Activated naive CD8-positive, alpha-beta T cell (primary cell): ENCODE measurements around the gene KMT5C.

Source experiments
- H3K27ac Mint-ChIP-seq: one replicate; pipeline ENCODE4 v1.8.0; 2021; ENCODE audit warnings: mixed read lengths
- H3K27me3 Mint-ChIP-seq: one replicate; pipeline ENCODE4 v1.8.0; 2021; ENCODE audit warnings: mixed read lengths
- H3K36me3 Mint-ChIP-seq: one replicate; pipeline ENCODE4 v1.8.0; 2021; ENCODE audit warnings: mixed read lengths
- H3K4me1 Mint-ChIP-seq: one replicate; pipeline ENCODE4 v1.8.0; 2021; ENCODE audit warnings: low read depth, mixed read lengths
- H3K4me3 Mint-ChIP-seq: one replicate; pipeline ENCODE4 v1.8.0; 2021; ENCODE audit warnings: mild to moderate bottlenecking, mixed read lengths
- H3K9me3 Mint-ChIP-seq: one replicate; pipeline ENCODE4 v1.8.0; 2021; ENCODE audit warnings: low read depth, mixed read lengths

KMT5C gene

GRCh38 chr19:55365245-55365644 lies 25.6 kb downstream of the KMT5C start:
- Mint-ChIP-seq H3K4me3 (no peak overlapping the region), H3K9me3 (no peaks in the 10 kb centered on the region), H3K27ac (no peak overlapping the region), H3K4me1 (peaks cover 4% of the 10 kb centered on the region), H3K36me3 (no peaks in the 10 kb centered on the region), H3K27me3 (peaks cover 2% of the 10 kb centered on the region)

- H3K27me3 Mint-ChIP-seq = peaks cover 6% of the 10 kb centered on the region
- no peak overlapping the region for H3K27ac Mint-ChIP-seq
- no peaks in the 10 kb centered on the region for H3K9me3 Mint-ChIP-seq
- H3K4me3 Mint-ChIP-seq = no peak overlapping the region
- peaks cover 2% of the 10 kb centered on the region for H3K36me3 Mint-ChIP-seq
- peaks cover 9% of the 10 kb centered on the region for H3K4me1 Mint-ChIP-seq
These were observed 26.3 kb downstream of the KMT5C start for GRCh38 chr19:55365964-55366363.

- no peak overlapping the region for H3K27ac Mint-ChIP-seq
- H3K36me3 Mint-ChIP-seq = peaks cover 2% of the 10 kb centered on the region
- no peaks in the 10 kb centered on the region for H3K9me3 Mint-ChIP-seq
- H3K4me3 Mint-ChIP-seq = no peak overlapping the region
- H3K4me1 Mint-ChIP-seq = peaks cover 9% of the 10 kb centered on the region
- H3K27me3 Mint-ChIP-seq = peaks cover 10% of the 10 kb centered on the region
These were observed 27.1 kb downstream of the KMT5C start for GRCh38 chr19:55366790-55367189.

- Mint-ChIP-seq H3K4me3 (no peak overlapping the region), H3K27ac (no peak overlapping the region), H3K27me3 (peaks cover 14% of the 10 kb centered on the region), H3K36me3 (peaks cover 2% of the 10 kb centered on the region), H3K4me1 (peaks cover 12% of the 10 kb centered on the region), H3K9me3 (no peaks in the 10 kb centered on the region)
These were observed 28.4 kb downstream of the KMT5C start for GRCh38 chr19:55368106-55368505.

GRCh38 chr19:55368701-55369563 lies 29.3 kb downstream of the KMT5C start:
- Mint-ChIP-seq H3K4me3 (peak overlapping the region; percentile 5), H3K36me3 (peaks cover 2% of the 10 kb centered on the region), H3K27me3 (peaks cover 18% of the 10 kb centered on the region), H3K4me1 (peaks cover 16% of the 10 kb centered on the region), H3K27ac (no peak overlapping the region), H3K9me3 (no peaks in the 10 kb centered on the region)

- Mint-ChIP-seq H3K27ac (no peak overlapping the region), H3K27me3 (peaks cover 18% of the 10 kb centered on the region), H3K4me1 (peaks cover 16% of the 10 kb centered on the region), H3K9me3 (no peaks in the 10 kb centered on the region), H3K4me3 (peak overlapping the region; percentile 79), H3K36me3 (peaks cover 2% of the 10 kb centered on the region)
These were observed 30.1 kb downstream of the KMT5C start for GRCh38 chr19:55369653-55370304.

- H3K9me3 Mint-ChIP-seq = no peaks in the 10 kb centered on the region
- H3K27me3 Mint-ChIP-seq = peaks cover 18% of the 10 kb centered on the region
- peak within 1 kb of the TSS; percentile 79 for H3K4me3 Mint-ChIP-seq
- H3K27ac Mint-ChIP-seq = no peak within 1 kb of the TSS
- H3K4me1 Mint-ChIP-seq = peaks cover 16% of the 10 kb centered on the region
- H3K36me3 Mint-ChIP-seq = peaks cover 2% of the 10 kb centered on the region
These were observed 30.8 kb downstream of the KMT5C start, which contains the start of gene IL11 for GRCh38 chr19:55370305-55370988. Gene IL11, minus strand, starts transcription at chr19:55370463. Its CDS starts 153 bp downstream, at chr19:55370310.

- Mint-ChIP-seq H3K27ac (no peak overlapping the region), H3K36me3 (peaks cover 2% of the 10 kb centered on the region)
These were observed 32.8 kb downstream of the KMT5C start for GRCh38 chr19:55372316-55373081.

GRCh38 chr19:55373306-55373992 lies 33.8 kb downstream of the KMT5C start:
- H3K27me3 Mint-ChIP-seq = peaks cover 18% of the 10 kb centered on the region

More at GRCh38 chr19:55372316-55373081, 32.8 kb downstream of the KMT5C start:
- Mint-ChIP-seq H3K4me3 (peak overlapping the region; percentile 11), H3K9me3 (no peaks in the 10 kb centered on the region), H3K4me1 (peaks cover 16% of the 10 kb centered on the region), H3K27me3 (peaks cover 18% of the 10 kb centered on the region)

GRCh38 chr19:55373993-55374757 lies 34.5 kb downstream of the KMT5C start:
- Mint-ChIP-seq H3K4me3 (no peak overlapping the region), H3K27me3 (peaks cover 18% of the 10 kb centered on the region), H3K36me3 (peaks cover 2% of the 10 kb centered on the region), H3K4me1 (peaks cover 16% of the 10 kb centered on the region), H3K9me3 (no peaks in the 10 kb centered on the region), H3K27ac (peak overlapping the region; percentile 61)

More at GRCh38 chr19:55373306-55373992, 33.8 kb downstream of the KMT5C start:
- no peak overlapping the region for H3K4me3 Mint-ChIP-seq
- peak overlapping the region; percentile 61 for H3K27ac Mint-ChIP-seq
- peaks cover 2% of the 10 kb centered on the region for H3K36me3 Mint-ChIP-seq
- no peaks in the 10 kb centered on the region for H3K9me3 Mint-ChIP-seq
- peaks cover 16% of the 10 kb centered on the region for H3K4me1 Mint-ChIP-seq

GRCh38 chr19:55376241-55376933 lies 36.7 kb downstream of the KMT5C start, which contains the start of gene TMEM190:
Gene TMEM190, plus strand, starts transcription at chr19:55376826. Its CDS starts 28 bp downstream, at chr19:55376854.
- Mint-ChIP-seq H3K4me1 (peaks cover 10% of the 10 kb centered on the region), H3K36me3 (peaks cover under 1% of the 10 kb centered on the region)

GRCh38 chr19:55377356-55378131 lies 37.9 kb downstream of the KMT5C start:
- Mint-ChIP-seq H3K4me3 (no peak overlapping the region), H3K27me3 (peaks cover 3% of the 10 kb centered on the region), H3K4me1 (peaks cover 15% of the 10 kb centered on the region), H3K36me3 (peaks cover 4% of the 10 kb centered on the region), H3K27ac (no peak overlapping the region), H3K9me3 (no peaks in the 10 kb centered on the region)

More at GRCh38 chr19:55376241-55376933, 36.7 kb downstream of the KMT5C start, which contains the start of gene TMEM190:
- Mint-ChIP-seq H3K4me3 (no peak within 1 kb of the TSS), H3K27ac (no peak within 1 kb of the TSS), H3K27me3 (peaks cover 9% of the 10 kb centered on the region), H3K9me3 (no peaks in the 10 kb centered on the region)
